ENCODE measurements around the gene BLVRB. TPM values are rescaled to one million over a fixed set of nuclear protein-coding genes. Genes with fewer than 3 reads are reported as not detected.
A peak's percentile ranks its signal among the peaks of the same experiment; 100 is the strongest.

The BLVRB gene
- polyA plus RNA-seq, 2 of the 4 experiments (the other 2 are of a cell fraction) = 202 to 280 TPM

- Histone ChIP-seq H3K27ac (no peak overlapping the region), H3K4me3 (no peak overlapping the region), H3K9me3 (no peaks in the 10 kb centered on the region), H3K4me1 (peaks cover 21% of the 10 kb centered on the region), H3K4me2 (no peak overlapping the region)
- ATAC-seq (no peak), FAIRE-seq (no peak), DNase-seq (ENCODE audit: low read depth in 1 of 2, low spot score in 1 of 2) (no peak)
- CTCF ChIA-PET = interaction anchor here (0.7 to 26.4 kb wide), 9 partner anchors 5 to 274 kb away, joined by 3 to 950 read pairs (median 14); partner anchors contain the start of genes BLVRB, PRX, SERTAD1 and SERTAD3
- 59% methylated on average over 4 of the region's 4 CpGs for WGBS (ENCODE audit: missing lambda C conversion rate)
- TF ChIP-seq CTCF (IDR thresholded peaks at IDR 0.05) (no peak), EP300 (IDR thresholded peaks at IDR 0.05) (no peak), KDM1A (IDR thresholded peaks at IDR 0.05; ENCODE audit: low read depth) (peak; percentile 71), CHD4 (IDR thresholded peaks at IDR 0.05; ENCODE audit: borderline replicate concordance) (peak; percentile 48; the same call in 1 of the 2 replicates)
- POLR2A ChIA-PET = interaction anchor here (1.9 to 6.2 kb wide), 3 partner anchors 8 to 13 kb away, joined by 10 to 47 read pairs (median 12); partner anchors contain the start of gene SERTAD1
Measured at GRCh38 chr19:40412866-40413265, 52.7 kb downstream of the BLVRB start.

- 63% methylated on average over 8 of the region's 8 CpGs for WGBS (ENCODE audit: missing lambda C conversion rate)
- H3K27ac ChIP-seq = peak overlapping the region in 1 of 2 experiments; percentile 52; a peak in 3 of 6 replicates
- no peak for DNase-seq (ENCODE audit: low read depth in 1 of 2, low spot score in 1 of 2)
- no peaks in the 10 kb centered on the region for H3K9me3 ChIP-seq
- POLR2A ChIA-PET = interaction anchor here (1.9 to 6.2 kb wide), 3 partner anchors 9 to 14 kb away, joined by 10 to 47 read pairs (median 12); partner anchors contain the start of gene SERTAD1
- no peak overlapping the region for H3K4me3 ChIP-seq
- FAIRE-seq = peak; percentile 28
- TF ChIP-seq HOXA7 (CRISPR knock-in tag; IDR thresholded peaks at IDR 0.05) (no peak), JUN (IDR thresholded peaks at IDR 0.05) (peak in 1 of 2 experiments; percentile 9; a peak in 1 of 5 replicates), MAZ (IDR thresholded peaks at IDR 0.05; ENCODE audit: borderline replicate concordance, low read depth, low read length) (no peak), POLR2A (IDR thresholded peaks at IDR 0.05; ENCODE audit: low read length) (no peak)
- no peak overlapping the region for H3K4me2 ChIP-seq
- H3K4me1 ChIP-seq = peaks cover 17% of the 10 kb centered on the region
- CTCF ChIA-PET = interaction anchor here (0.7 to 26.4 kb wide), 9 partner anchors 4 to 273 kb away, joined by 3 to 950 read pairs (median 11); partner anchors contain the start of genes BLVRB, PRX, SERTAD1 and SERTAD3
- no peak for ATAC-seq
Measured at GRCh38 chr19:40411958-40412499, 53.5 kb downstream of the BLVRB start.

- no peaks in the 10 kb centered on the region for H3K9me3 ChIP-seq
- 64% methylated on average over 16 of the region's 16 CpGs for WGBS (ENCODE audit: missing lambda C conversion rate)
- CTCF ChIA-PET = interaction anchor here (0.7 to 26.4 kb wide), 10 partner anchors 7 to 272 kb away, joined by 3 to 950 read pairs (median 6); partner anchors contain the start of genes BLVRB, PRX, SERTAD1 and SERTAD3
- ATAC-seq (peak; percentile 19 to 31; a peak in 5 of 6 replicates), DNase-seq (ENCODE audit: low read depth in 1 of 2, low spot score in 1 of 2) (no peak), FAIRE-seq (no peak)
- H3K4me3 ChIP-seq = no peak overlapping the region
- POLR2A ChIA-PET = interaction anchor here (1.2 to 2.8 kb wide), 3 partner anchors 10 to 15 kb away, joined by 4 to 12 read pairs (median 7); partner anchors contain the start of gene SERTAD1
- H3K4me2 ChIP-seq = no peak overlapping the region
- peaks cover 12% of the 10 kb centered on the region; the same call in 1 of the 3 replicates for H3K4me1 ChIP-seq
- no peak for TF ChIP-seq FOSB (CRISPR knock-in tag; IDR thresholded peaks at IDR 0.05)
- TF ChIP-seq JUN (IDR thresholded peaks at IDR 0.05) = no peak
- no peak for TF ChIP-seq POLR2AphosphoS2 (conservative IDR thresholded peaks at IDR 0.05; ENCODE audit: low read length)
- TF ChIP-seq MAFK (IDR thresholded peaks at IDR 0.05; ENCODE audit: partially characterized antibody) = no peak
- no peak for TF ChIP-seq ZSCAN20 (CRISPR knock-in tag; IDR thresholded peaks at IDR 0.05)
- TF ChIP-seq MYC (IDR thresholded peaks at IDR 0.05; ENCODE audit: borderline replicate concordance, low read length) = no peak
- no peak for TF ChIP-seq E2F6 (IDR thresholded peaks at IDR 0.05; ENCODE audit: borderline replicate concordance, low read depth)
- no peak for TF ChIP-seq TFCP2L1 (CRISPR knock-in tag; IDR thresholded peaks at IDR 0.05)
- no peak for TF ChIP-seq BHLHE40 (IDR thresholded peaks at IDR 0.05; ENCODE audit: low read depth, low read length)
- TF ChIP-seq PBX3 (IDR thresholded peaks at IDR 0.05) = no peak
- TF ChIP-seq CEBPB (IDR thresholded peaks at IDR 0.05) = no peak
- TF ChIP-seq BCL3 (IDR thresholded peaks at IDR 0.05) = no peak
- no peak for TF ChIP-seq PHF8 (IDR thresholded peaks at IDR 0.05; ENCODE audit: borderline replicate concordance, low read depth)
- TF ChIP-seq RFX5 (IDR thresholded peaks at IDR 0.05) = no peak
- TF ChIP-seq CBX8 (IDR thresholded peaks at IDR 0.05) = no peak
- TF ChIP-seq MAZ (IDR thresholded peaks at IDR 0.05; ENCODE audit: borderline replicate concordance, low read depth, low read length) = no peak
- TF ChIP-seq NPAS2 (CRISPR knock-in tag; IDR thresholded peaks at IDR 0.05; ENCODE audit: borderline replicate concordance) = no peak
- TF ChIP-seq HMGXB4 (CRISPR knock-in tag; IDR thresholded peaks at IDR 0.05; ENCODE audit: borderline replicate concordance) = no peak
- peak overlapping the region in 1 of 2 experiments; percentile 52; a peak in 3 of 6 replicates for H3K27ac ChIP-seq
Measured at GRCh38 chr19:40411125-40411842, 54.3 kb downstream of the BLVRB start.

Measured in A549 (cell line).